Activated CD8-positive, alpha-beta T cell treated with anti-CD3 and anti-CD28 coated beads for 36 hours (primary cell): ENCODE results near the gene ATP11C. TPM values are rescaled to one million over a fixed set of nuclear protein-coding genes. Genes with fewer than 3 reads are reported as not detected.

ENCODE experiments used
- ATAC-seq: fragments of 200-7000 bp; cut with Tn5 transposase; one replicate; pipeline ENCODE4 v1.10.0; 2021; ENCODE audit warnings: mild to moderate bottlenecking, moderate library complexity
- CTCF ChIA-PET: fragments of 350-600 bp; sonication (Branson Sonifier 250); formaldehyde crosslinking; loops from one replicate; lab custom pipeline; 2021; ENCODE audit warnings: antibody characterized with exemption; lab: Charles Lee
- POLR2A ChIA-PET: fragments of 350-600 bp; sonication (Branson Sonifier 250); formaldehyde crosslinking; loops from one replicate; lab custom pipeline; 2021; ENCODE audit warnings: antibody characterized with exemption; lab: Charles Lee
- DNase-seq: peaks from one replicate; pipeline ENCODE4 v3.0.0-alpha.2; 2020
- H3K27ac Mint-ChIP-seq: one replicate; pipeline ENCODE4 v1.8.0; 2021; ENCODE audit warnings: mild to moderate bottlenecking, mixed read lengths
- H3K27me3 Mint-ChIP-seq: one replicate; pipeline ENCODE4 v1.8.0; 2021; ENCODE audit warnings: mixed read lengths
- H3K36me3 Mint-ChIP-seq: one replicate; pipeline ENCODE4 v1.8.0; 2021; ENCODE audit warnings: low read depth, mixed read lengths
- H3K4me1 Mint-ChIP-seq: one replicate; pipeline ENCODE4 v1.8.0; 2021; ENCODE audit warnings: low read depth, mixed read lengths
- H3K4me3 Mint-ChIP-seq: one replicate; pipeline ENCODE4 v1.8.0; 2021; ENCODE audit warnings: mild to moderate bottlenecking, moderate library complexity, mixed read lengths
- H3K9me3 Mint-ChIP-seq: one replicate; pipeline ENCODE4 v1.8.0; 2021; ENCODE audit warnings: mixed read lengths
- intact Hi-C: fragments of 100-400 bp; cut with micrococcal nuclease; formaldehyde crosslinking; loops from one replicate; pipeline ENCODE4 v1.10.0; 2022
- total RNA-seq, 2 experiments: library from RNA; stranded (reverse); gene quantifications; one replicate each; pipeline ENCODE4 v1.2.3, GENCODE V29; 2021
- TF ChIP-seq, protein P1 (sequence below): fragments of 200-600 bp; IDR thresholded peaks from one replicate; pipeline ENCODE4 v1.8.0; 2022; ENCODE audit warnings: antibody characterized with exemption, mild to moderate bottlenecking

Gene ATP11C
- total RNA-seq: 10 to 100 TPM; 19.3 to 27.0 TPM

- Mint-ChIP-seq H3K27ac (peak within 1 kb of the TSS; percentile 94), H3K4me1 (peaks cover 19% of the 10 kb centered on the region), H3K27me3 (no peaks in the 10 kb centered on the region), H3K36me3 (peaks cover 2% of the 10 kb centered on the region), H3K9me3 (no peaks in the 10 kb centered on the region), H3K4me3 (peak within 1 kb of the TSS; percentile 76)
- peak; percentile 86 for DNase-seq
- intact Hi-C loops: no loop called here
- TF ChIP-seq, protein P1, sequence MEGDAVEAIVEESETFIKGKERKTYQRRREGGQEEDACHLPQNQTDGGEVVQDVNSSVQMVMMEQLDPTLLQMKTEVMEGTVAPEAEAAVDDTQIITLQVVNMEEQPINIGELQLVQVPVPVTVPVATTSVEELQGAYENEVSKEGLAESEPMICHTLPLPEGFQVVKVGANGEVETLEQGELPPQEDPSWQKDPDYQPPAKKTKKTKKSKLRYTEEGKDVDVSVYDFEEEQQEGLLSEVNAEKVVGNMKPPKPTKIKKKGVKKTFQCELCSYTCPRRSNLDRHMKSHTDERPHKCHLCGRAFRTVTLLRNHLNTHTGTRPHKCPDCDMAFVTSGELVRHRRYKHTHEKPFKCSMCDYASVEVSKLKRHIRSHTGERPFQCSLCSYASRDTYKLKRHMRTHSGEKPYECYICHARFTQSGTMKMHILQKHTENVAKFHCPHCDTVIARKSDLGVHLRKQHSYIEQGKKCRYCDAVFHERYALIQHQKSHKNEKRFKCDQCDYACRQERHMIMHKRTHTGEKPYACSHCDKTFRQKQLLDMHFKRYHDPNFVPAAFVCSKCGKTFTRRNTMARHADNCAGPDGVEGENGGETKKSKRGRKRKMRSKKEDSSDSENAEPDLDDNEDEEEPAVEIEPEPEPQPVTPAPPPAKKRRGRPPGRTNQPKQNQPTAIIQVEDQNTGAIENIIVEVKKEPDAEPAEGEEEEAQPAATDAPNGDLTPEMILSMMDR: no peak
- peak; percentile 92 for ATAC-seq
- CTCF ChIA-PET: no interaction called here
- POLR2A ChIA-PET: no interaction called here
These were observed at the start of gene ATP11C for GRCh38 chrX:139932901-139933796. Gene ATP11C, minus strand, starts transcription at chrX:139933053. Its CDS starts 1,011 bp downstream, at chrX:139932042.

DNA sequence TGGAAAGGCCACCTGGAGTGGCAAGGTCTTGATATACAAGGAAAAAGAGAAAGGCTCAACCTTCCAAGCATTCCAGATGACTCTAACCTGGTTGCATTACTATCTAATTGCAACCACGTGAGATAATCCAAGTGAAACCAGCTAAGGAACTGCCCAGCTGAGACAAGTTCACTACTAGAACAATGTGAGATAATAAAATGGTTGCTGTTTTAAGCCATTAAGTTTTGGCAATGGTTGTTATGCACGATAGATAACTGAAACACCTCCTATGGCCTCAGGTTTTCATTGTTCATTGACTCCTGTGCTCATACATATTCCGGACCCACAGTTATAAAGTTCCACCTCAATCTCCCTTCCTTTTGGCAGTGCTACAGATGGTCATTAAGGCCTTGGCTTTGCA is 41.6 kb upstream of the ATP11C start:
- Mint-ChIP-seq H3K36me3 (no peaks in the 10 kb centered on the region), H3K4me3 (no peak overlapping the region), H3K27me3 (peaks cover 5% of the 10 kb centered on the region), H3K9me3 (no peaks in the 10 kb centered on the region), H3K4me1 (no peaks in the 10 kb centered on the region), H3K27ac (no peak overlapping the region)
- TF ChIP-seq, protein P1: no peak
- intact Hi-C loops: no loop called here
- ChIA-PET POLR2A (no interaction called here), CTCF (no interaction called here)
- no peak for ATAC-seq
- DNase-seq: no peak

DNA sequence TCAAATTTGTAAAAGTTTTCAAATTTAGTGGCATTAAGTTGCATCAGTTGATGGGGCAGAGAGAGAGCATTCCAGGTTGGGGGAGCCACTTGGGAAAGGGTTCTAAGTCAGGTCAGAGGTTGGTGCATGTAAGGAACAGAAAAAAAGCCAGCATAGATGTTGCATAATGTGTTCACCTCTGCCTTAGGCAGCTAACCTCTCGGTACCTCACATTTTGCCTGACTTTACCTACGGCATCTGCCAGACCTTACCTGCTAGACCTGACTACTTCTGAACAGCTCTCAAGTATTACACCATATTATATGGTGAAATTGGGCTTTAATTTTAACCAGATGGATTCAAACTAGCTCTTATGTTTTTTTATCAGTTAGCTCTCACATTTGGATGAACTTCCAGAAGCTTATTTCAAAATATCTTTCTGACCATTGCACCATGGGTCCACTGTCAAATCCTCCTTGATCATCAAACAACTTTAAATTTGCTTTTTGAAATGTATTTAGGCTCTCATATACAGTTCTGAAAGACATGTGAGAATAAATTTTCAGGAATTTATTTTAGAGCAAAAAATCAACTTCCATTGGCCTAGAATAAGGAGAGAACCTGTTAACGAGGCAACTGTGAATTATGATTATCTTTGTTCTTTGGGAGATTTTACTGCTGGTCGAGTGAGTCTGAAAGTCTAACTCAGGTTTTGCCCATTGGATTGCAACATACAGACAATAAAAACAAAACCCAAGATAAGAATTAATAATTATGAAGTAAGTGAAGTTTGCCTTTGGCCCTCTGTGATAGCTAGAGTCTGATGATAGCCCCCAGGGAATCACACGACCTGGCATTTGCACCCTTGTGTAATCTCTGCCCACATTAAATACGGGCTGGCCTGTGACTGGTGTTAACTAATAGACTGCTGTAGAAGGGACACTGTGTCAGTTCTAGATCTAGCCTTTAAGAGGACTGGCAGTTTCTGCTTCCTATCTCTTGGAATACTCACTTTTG is 40.1 kb upstream of the ATP11C start:
- CTCF ChIA-PET: no interaction called here

DNA sequence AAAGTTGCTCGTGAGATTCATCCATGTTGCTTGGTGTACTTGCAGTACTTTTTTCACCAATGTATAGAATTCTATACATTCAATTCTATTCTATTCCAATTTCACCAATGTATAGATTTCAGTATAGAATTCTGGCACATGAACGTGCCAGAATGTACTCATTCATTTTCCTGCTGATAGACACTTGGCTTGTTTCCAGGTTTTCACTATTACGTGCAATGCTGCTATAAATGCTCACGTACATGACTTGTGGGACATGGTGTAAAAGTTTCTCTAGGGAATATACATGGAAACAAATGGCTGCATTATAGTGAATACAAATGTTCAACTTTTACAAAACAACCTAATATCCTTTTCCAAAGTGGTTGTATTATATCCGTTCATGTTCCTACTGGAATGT is 39.3 kb upstream of the ATP11C start:
- CTCF ChIA-PET: no interaction called here
- H3K36me3 Mint-ChIP-seq: no peaks in the 10 kb centered on the region
- intact Hi-C loops: no loop called here

More for the DNA sequence above, 40.1 kb upstream of the ATP11C start:
- H3K9me3 Mint-ChIP-seq: no peaks in the 10 kb centered on the region
- intact Hi-C loops: no loop called here
- no peak for DNase-seq
- H3K27me3 Mint-ChIP-seq: peaks cover 5% of the 10 kb centered on the region
- no peaks in the 10 kb centered on the region for H3K4me1 Mint-ChIP-seq
- no peak for ATAC-seq
- TF ChIP-seq, protein P1: no peak
- no peak overlapping the region for H3K27ac Mint-ChIP-seq
- H3K36me3 Mint-ChIP-seq: no peaks in the 10 kb centered on the region
- H3K4me3 Mint-ChIP-seq: no peak overlapping the region
- POLR2A ChIA-PET: no interaction called here

More for the DNA sequence above, 39.3 kb upstream of the ATP11C start:
- H3K9me3 Mint-ChIP-seq: no peaks in the 10 kb centered on the region
- no peak overlapping the region for H3K27ac Mint-ChIP-seq
- DNase-seq (no peak), ATAC-seq (no peak)
- H3K4me3 Mint-ChIP-seq: no peak overlapping the region
- POLR2A ChIA-PET: no interaction called here
- TF ChIP-seq, protein P1: no peak
- H3K27me3 Mint-ChIP-seq: peaks cover 5% of the 10 kb centered on the region
- no peaks in the 10 kb centered on the region for H3K4me1 Mint-ChIP-seq
